Right renal pelvis (tissue), 4 donors: Measurements from ENCODE around the gene EN1. TPM values are rescaled to one million over a fixed set of nuclear protein-coding genes. Genes with fewer than 3 reads are reported as not detected.

Experiments
- DNase-seq, 4 donors: peaks; one replicate each; pipeline ENCODE4 v3.0.0-alpha.2; 2013; ENCODE audit warnings: low read depth in 4 of 4, low spot score in 3 of 4, missing footprints in 1 of 4
- polyA plus RNA-seq, 4 donors: library from polyadenylated mRNA; unstranded; fragments of 120-200 nt; gene quantifications; one replicate each; pipeline ENCODE4 v1.2.1, GENCODE V29; 2013; ENCODE audit not compliant: insufficient read length in 4 of 4

The EN1 gene
- polyA plus RNA-seq, 4 donors, result not detected

- no peak for DNase-seq
These were observed 17.3 kb downstream of the EN1 start for GRCh38 chr2:118830118-118830517.

- DNase-seq, result no peak
These were observed 21.4 kb downstream of the EN1 start for GRCh38 chr2:118826093-118826492.

- no peak for DNase-seq
These were observed 23.8 kb downstream of the EN1 start for GRCh38 chr2:118823633-118824032.

- DNase-seq, result no peak
These were observed 24.9 kb downstream of the EN1 start for GRCh38 chr2:118822572-118822971.

- DNase-seq, result no peak
These were observed 25.4 kb downstream of the EN1 start for GRCh38 chr2:118822015-118822414.

- no peak for DNase-seq
These were observed 30.0 kb downstream of the EN1 start for GRCh38 chr2:118817469-118817868.

- DNase-seq, result no peak
These were observed 30.8 kb downstream of the EN1 start for GRCh38 chr2:118816669-118817068.

GRCh38 chr2:118815731-118816130 lies 31.7 kb downstream of the EN1 start:
- no peak for DNase-seq

- no peak for DNase-seq
These were observed 32.1 kb downstream of the EN1 start for GRCh38 chr2:118815314-118815713.

- DNase-seq, result no peak
These were observed 33.1 kb downstream of the EN1 start for GRCh38 chr2:118814368-118814767.

- no peak for DNase-seq
These were observed 33.7 kb downstream of the EN1 start for GRCh38 chr2:118813601-118814339.

- DNase-seq, result no peak
These were observed 34.3 kb downstream of the EN1 start for GRCh38 chr2:118813111-118813510.

- no peak for DNase-seq
These were observed 34.9 kb downstream of the EN1 start for GRCh38 chr2:118812552-118812951.

GRCh38 chr2:118811514-118812115 lies 35.8 kb downstream of the EN1 start:
- DNase-seq, result no peak

- DNase-seq, result no peak
These were observed 36.7 kb downstream of the EN1 start for GRCh38 chr2:118810766-118811165.

GRCh38 chr2:118808429-118808809 lies 39.0 kb downstream of the EN1 start:
- DNase-seq, result no peak

GRCh38 chr2:118807668-118808428 lies 39.6 kb downstream of the EN1 start:
- DNase-seq, result no peak

- no peak for DNase-seq
These were observed 40.4 kb downstream of the EN1 start for GRCh38 chr2:118806797-118807667.

- DNase-seq, result no peak
These were observed 42.3 kb downstream of the EN1 start for GRCh38 chr2:118805064-118805690.

GRCh38 chr2:118803012-118803411 lies 44.4 kb downstream of the EN1 start:
- DNase-seq, result no peak
